Neural progenitor cell (in vitro differentiated cells): ENCODE results near the gene DHFR2.

Experiments
- CTCF ChIP-seq: fragments of 200-600 bp; sonication (generic); IDR thresholded peaks from 2 replicates; pipeline ENCODE4 v1.5.1; 2017; ENCODE audit warnings: antibody characterized with exemption, mild to moderate bottlenecking
- EZH2 ChIP-seq: fragments of 200-600 bp; sonication (generic); IDR thresholded peaks from 2 replicates; pipeline ENCODE4 v1.6.1; 2017; ENCODE audit warnings: antibody characterized with exemption, mild to moderate bottlenecking, moderate library complexity

- TF ChIP-seq CTCF (no peak), EZH2 (no peak)
Measured at GRCh38 chr3:94062513-94063404, at the start of gene DHFR2, which contains the start of gene NSUN3.
